Parathyroid adenoma (tissue), 2 donors: ENCODE results near the gene CRHBP.

Experiments
- H2AFZ ChIP-seq: fragments of 300-600 bp; sonication (generic); one replicate; pipeline ENCODE4 v1.7.0; 2017; ENCODE audit warnings: antibody characterized with exemption, mild to moderate bottlenecking
- H3K27ac ChIP-seq: fragments of 300-600 bp; sonication (generic); one replicate; pipeline ENCODE4 v1.7.0; 2017
- H3K27me3 ChIP-seq: fragments of 300-600 bp; sonication (generic); one replicate; pipeline ENCODE4 v1.7.0; 2017; ENCODE audit warnings: low read length; ENCODE audit not compliant: control insufficient read depth, insufficient read depth
- H3K36me3 ChIP-seq: fragments of 300-600 bp; sonication (generic); one replicate; pipeline ENCODE4 v1.7.0; 2017; ENCODE audit warnings: low read length; ENCODE audit not compliant: control insufficient read depth, insufficient read depth
- H3K4me1 ChIP-seq: fragments of 300-600 bp; sonication (generic); one replicate; pipeline ENCODE4 v1.7.0; 2017; ENCODE audit warnings: control low read depth
- H3K4me2 ChIP-seq: fragments of 300-600 bp; sonication (generic); one replicate; pipeline ENCODE4 v1.7.0; 2017; ENCODE audit warnings: low read length
- H3K4me3 ChIP-seq: fragments of 300-600 bp; sonication (generic); one replicate; pipeline ENCODE4 v1.7.0; 2017; ENCODE audit warnings: low read depth, low read length
- H3K79me2 ChIP-seq: fragments of 300-600 bp; sonication (generic); one replicate; pipeline ENCODE4 v1.7.0; 2017; ENCODE audit warnings: control low read depth
- H3K9ac ChIP-seq: fragments of 300-600 bp; sonication (generic); one replicate; pipeline ENCODE4 v1.7.0; 2017; ENCODE audit warnings: mild to moderate bottlenecking
- H3K9me3 ChIP-seq: fragments of 300-600 bp; sonication (generic); one replicate; pipeline ENCODE4 v1.7.0; 2017; ENCODE audit warnings: low read length; ENCODE audit not compliant: control insufficient read depth
- TF ChIP-seq, protein P1 (sequence below): fragments of 300-600 bp; sonication (generic); IDR thresholded peaks from one replicate; pipeline ENCODE4 v1.7.0; 2017; ENCODE audit warnings: antibody characterized with exemption, mild to moderate bottlenecking
- donor health status: primary hyperparathyroidism.

The CRHBP gene

DNA sequence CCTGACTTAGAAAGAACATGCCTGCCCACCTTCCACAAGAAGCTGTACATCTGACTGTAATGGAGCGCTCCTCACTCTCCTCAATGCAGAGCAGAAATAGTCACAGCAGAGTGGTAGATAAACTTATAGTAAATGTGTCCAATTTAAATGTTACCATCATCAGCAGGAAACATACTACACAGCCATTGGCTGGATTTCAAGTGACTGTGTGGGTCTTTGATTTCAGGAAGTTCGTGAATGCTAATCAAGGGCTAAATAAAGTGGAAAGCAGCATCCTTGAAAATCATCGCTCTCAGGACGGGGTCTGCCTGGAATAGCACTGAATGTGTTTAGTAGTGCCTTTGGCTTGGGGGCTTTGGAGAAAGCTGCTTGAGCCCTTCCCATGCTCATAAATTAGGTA, 32.4 kb upstream of the CRHBP start:
- TF ChIP-seq, protein P1, sequence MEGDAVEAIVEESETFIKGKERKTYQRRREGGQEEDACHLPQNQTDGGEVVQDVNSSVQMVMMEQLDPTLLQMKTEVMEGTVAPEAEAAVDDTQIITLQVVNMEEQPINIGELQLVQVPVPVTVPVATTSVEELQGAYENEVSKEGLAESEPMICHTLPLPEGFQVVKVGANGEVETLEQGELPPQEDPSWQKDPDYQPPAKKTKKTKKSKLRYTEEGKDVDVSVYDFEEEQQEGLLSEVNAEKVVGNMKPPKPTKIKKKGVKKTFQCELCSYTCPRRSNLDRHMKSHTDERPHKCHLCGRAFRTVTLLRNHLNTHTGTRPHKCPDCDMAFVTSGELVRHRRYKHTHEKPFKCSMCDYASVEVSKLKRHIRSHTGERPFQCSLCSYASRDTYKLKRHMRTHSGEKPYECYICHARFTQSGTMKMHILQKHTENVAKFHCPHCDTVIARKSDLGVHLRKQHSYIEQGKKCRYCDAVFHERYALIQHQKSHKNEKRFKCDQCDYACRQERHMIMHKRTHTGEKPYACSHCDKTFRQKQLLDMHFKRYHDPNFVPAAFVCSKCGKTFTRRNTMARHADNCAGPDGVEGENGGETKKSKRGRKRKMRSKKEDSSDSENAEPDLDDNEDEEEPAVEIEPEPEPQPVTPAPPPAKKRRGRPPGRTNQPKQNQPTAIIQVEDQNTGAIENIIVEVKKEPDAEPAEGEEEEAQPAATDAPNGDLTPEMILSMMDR, result no peak
- Histone ChIP-seq H3K4me2 (no peak overlapping the region), H3K4me1 (no peaks in the 10 kb centered on the region), H3K9ac (no peak overlapping the region), H3K9me3 (no peaks in the 10 kb centered on the region), H3K27me3 (no peaks in the 10 kb centered on the region), H3K36me3 (no peaks in the 10 kb centered on the region), H3K27ac (no peak overlapping the region), H2AFZ (no peak overlapping the region), H3K79me2 (no peaks in the 10 kb centered on the region), H3K4me3 (no peak overlapping the region)

DNA sequence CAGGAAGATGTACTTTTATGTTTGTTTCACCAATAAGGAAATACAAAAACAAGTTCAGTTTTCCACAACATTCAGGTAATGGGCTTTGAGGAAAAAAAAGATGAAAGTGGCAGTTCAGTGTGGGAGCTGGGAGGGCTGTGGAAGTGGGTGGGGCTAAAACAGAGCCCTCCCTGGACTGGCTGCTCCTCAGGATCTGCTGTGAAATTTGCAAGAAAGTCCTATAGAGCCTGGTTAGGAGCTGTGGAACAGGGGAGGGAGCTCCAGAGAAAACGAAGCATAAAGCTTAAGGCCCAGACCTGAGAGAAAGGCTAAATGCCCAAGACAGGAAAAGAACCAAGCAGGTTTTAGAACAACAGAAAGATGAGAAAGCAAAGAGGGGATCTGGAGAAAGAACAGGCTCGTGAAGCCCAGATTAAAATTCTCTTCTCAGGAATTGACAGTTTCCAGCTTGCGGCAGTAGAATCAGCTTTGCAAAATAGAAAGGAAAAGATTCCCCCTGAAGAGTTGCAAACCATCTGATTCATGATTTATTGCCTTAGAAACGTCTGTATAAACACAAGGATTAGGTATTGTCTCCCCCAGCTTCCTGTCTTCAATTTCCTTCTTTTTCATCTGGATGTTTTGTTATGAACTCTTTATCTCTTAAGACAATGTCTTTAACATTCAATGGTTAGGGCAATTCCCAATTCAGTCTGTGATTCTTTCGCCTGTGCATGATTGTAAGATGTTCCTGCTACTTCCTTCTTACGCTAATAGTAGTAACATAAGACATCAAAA, 26.3 kb upstream of the CRHBP start:
- no peak overlapping the region for H3K4me2 ChIP-seq
- H3K9me3 ChIP-seq, result no peaks in the 10 kb centered on the region
- no peak overlapping the region for H3K9ac ChIP-seq
- no peaks in the 10 kb centered on the region for H3K27me3 ChIP-seq
- no peak overlapping the region for H2AFZ ChIP-seq
- H3K36me3 ChIP-seq, result no peaks in the 10 kb centered on the region
- H3K4me3 ChIP-seq, result no peak overlapping the region
- H3K79me2 ChIP-seq, result no peaks in the 10 kb centered on the region
- no peak overlapping the region for H3K27ac ChIP-seq
- H3K4me1 ChIP-seq, result no peaks in the 10 kb centered on the region
- TF ChIP-seq, protein P1, result no peak

DNA sequence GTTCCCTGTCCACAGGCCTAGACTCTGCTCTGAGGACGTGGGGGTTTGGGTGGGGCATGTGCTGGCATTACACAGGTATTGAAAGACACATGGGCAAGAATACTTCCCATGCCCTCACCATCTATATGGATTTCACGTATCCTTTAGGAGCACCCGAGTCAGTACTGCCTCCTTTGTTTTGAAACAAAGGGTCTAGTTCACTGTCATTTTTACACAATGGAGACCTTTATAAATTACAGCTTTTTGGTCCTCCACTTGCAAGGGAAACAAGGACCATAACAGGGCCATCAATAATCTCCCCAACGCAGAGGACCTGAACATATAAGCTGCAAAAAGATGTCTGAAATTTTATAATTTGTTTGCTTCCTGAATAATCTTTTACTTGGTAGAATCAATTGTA, 24.9 kb upstream of the CRHBP start:
- no peak overlapping the region for H3K9ac ChIP-seq
- no peak overlapping the region for H2AFZ ChIP-seq
- H3K4me2 ChIP-seq, result no peak overlapping the region
- H3K79me2 ChIP-seq, result no peaks in the 10 kb centered on the region
- H3K27ac ChIP-seq, result no peak overlapping the region
- H3K4me3 ChIP-seq, result no peak overlapping the region
- H3K9me3 ChIP-seq, result no peaks in the 10 kb centered on the region
- TF ChIP-seq, protein P1, result no peak
- H3K27me3 ChIP-seq, result no peaks in the 10 kb centered on the region
- no peaks in the 10 kb centered on the region for H3K36me3 ChIP-seq
- no peaks in the 10 kb centered on the region for H3K4me1 ChIP-seq

DNA sequence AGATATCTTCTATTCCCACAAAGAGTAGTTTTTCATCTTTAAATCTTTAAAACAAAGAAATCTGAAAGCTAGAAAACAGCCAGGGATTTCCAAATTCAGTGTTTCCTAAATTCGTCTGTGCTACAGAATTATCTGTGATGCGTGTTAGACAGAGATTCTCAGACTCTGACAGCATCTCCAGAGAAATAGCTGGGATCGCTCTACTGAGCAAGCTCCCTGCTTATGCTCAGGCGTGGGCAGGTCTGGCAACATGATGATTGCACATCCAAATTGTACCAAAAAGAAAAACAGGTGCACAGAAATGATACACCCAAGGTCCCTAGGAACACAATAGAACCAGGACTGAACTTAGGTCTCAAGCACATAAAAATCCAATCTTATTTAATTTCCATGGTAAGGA, 22.8 kb upstream of the CRHBP start:
- Histone ChIP-seq H3K4me3 (no peak overlapping the region), H3K27ac (no peak overlapping the region), H3K9ac (no peak overlapping the region), H3K27me3 (no peaks in the 10 kb centered on the region), H3K36me3 (no peaks in the 10 kb centered on the region), H3K79me2 (no peaks in the 10 kb centered on the region), H3K4me2 (no peak overlapping the region), H2AFZ (no peak overlapping the region), H3K4me1 (no peaks in the 10 kb centered on the region), H3K9me3 (no peaks in the 10 kb centered on the region)
- TF ChIP-seq, protein P1, result no peak

DNA sequence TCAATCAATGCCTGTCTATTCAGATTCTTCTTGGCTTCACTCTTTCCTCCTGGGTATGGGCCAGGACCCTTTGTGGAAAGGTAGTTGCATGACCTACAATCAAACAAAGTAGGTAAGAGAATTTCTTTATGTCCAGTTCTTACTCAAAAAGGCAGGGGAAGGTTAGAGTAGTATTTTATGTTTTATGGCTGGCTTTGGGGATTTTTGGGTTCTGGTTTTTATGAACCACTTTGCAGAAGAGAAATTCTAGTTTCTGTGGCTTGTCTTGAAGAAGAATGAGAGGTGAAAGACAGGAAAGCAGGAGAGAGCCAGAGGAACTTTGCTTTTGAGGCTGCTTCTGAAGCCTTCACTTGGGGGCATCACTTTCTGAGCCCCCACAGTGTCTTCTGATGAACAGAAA, 14.7 kb upstream of the CRHBP start:
- Histone ChIP-seq H3K9me3 (no peaks in the 10 kb centered on the region), H3K36me3 (no peaks in the 10 kb centered on the region), H3K79me2 (no peaks in the 10 kb centered on the region), H3K27ac (no peak overlapping the region), H3K4me1 (no peaks in the 10 kb centered on the region), H3K4me3 (no peak overlapping the region), H2AFZ (no peak overlapping the region), H3K9ac (no peak overlapping the region), H3K27me3 (no peaks in the 10 kb centered on the region), H3K4me2 (no peak overlapping the region)
- TF ChIP-seq, protein P1, result no peak
